ENCODE results near the gene LYPD5. TPM values are rescaled to one million over a fixed set of nuclear protein-coding genes. Genes with fewer than 3 reads are reported as not detected.

The LYPD5 gene
- total RNA-seq, 1 experiment from 2014 or later, result 0.46 TPM

- no peak for DNase-seq (ENCODE audit: low spot score)
- H3K27ac Mint-ChIP-seq, result no peak overlapping the region
- no peaks in the 10 kb centered on the region for H3K9me3 Mint-ChIP-seq
- H3K27me3 Mint-ChIP-seq (ENCODE audit: low read depth), result peaks cover 35% of the 10 kb centered on the region
- no peak for TF ChIP-seq PRRX2 (CRISPR knock-in tag; IDR thresholded peaks at IDR 0.05)
- no peak for TF ChIP-seq ZNF263 (CRISPR knock-in tag; IDR thresholded peaks at IDR 0.05; ENCODE audit: low read depth)
- TF ChIP-seq NR3C1 (CRISPR knock-in tag; conservative IDR thresholded peaks at IDR 0.05; ENCODE audit: low read depth), result no peak
- no peaks in the 10 kb centered on the region for H3K36me3 Mint-ChIP-seq
- no peak for ATAC-seq
- H3K4me1 Mint-ChIP-seq, result peaks cover 39% of the 10 kb centered on the region
- CTCF ChIA-PET, result interaction anchor here (0.5 to 7.4 kb wide), 4 partner anchors 12 to 56 kb away, joined by 4 to 101 read pairs (median 7); no protein-coding TSS in a partner anchor
- POLR2A ChIA-PET, result no interaction called here
- no peak overlapping the region for H3K4me3 Mint-ChIP-seq
Measured at GRCh38 chr19:43778651-43779050, 23.6 kb downstream of the LYPD5 start.

- TF ChIP-seq RELA (CRISPR knock-in tag; IDR thresholded peaks at IDR 0.05; ENCODE audit: borderline replicate concordance) (no peak), KAT7 (CRISPR knock-in tag; IDR thresholded peaks at IDR 0.05; ENCODE audit: borderline replicate concordance) (no peak), OVOL2 (CRISPR knock-in tag; IDR thresholded peaks at IDR 0.05; ENCODE audit: borderline replicate concordance) (no peak), FOXP1 (CRISPR knock-in tag; IDR thresholded peaks at IDR 0.05; ENCODE audit: borderline replicate concordance) (no peak), USF1 (CRISPR knock-in tag; IDR thresholded peaks at IDR 0.05) (no peak), E2F5 (CRISPR knock-in tag; IDR thresholded peaks at IDR 0.05) (no peak), MLX (CRISPR knock-in tag; IDR thresholded peaks at IDR 0.05) (no peak), GTF2I (CRISPR knock-in tag; conservative IDR thresholded peaks at IDR 0.05) (no peak), ZNF263 (CRISPR knock-in tag; IDR thresholded peaks at IDR 0.05; ENCODE audit: low read depth) (no peak), ETV6 (CRISPR knock-in tag; IDR thresholded peaks at IDR 0.05) (no peak), SP1 (CRISPR knock-in tag; conservative IDR thresholded peaks at IDR 0.05) (no peak), CDX4 (CRISPR knock-in tag; IDR thresholded peaks at IDR 0.05; ENCODE audit: borderline replicate concordance) (no peak), NR3C1 (CRISPR knock-in tag; conservative IDR thresholded peaks at IDR 0.05; ENCODE audit: low read depth) (no peak), ERG (CRISPR knock-in tag; IDR thresholded peaks at IDR 0.05) (no peak), FOXK1 (CRISPR knock-in tag; IDR thresholded peaks at IDR 0.05) (no peak), PRRX2 (CRISPR knock-in tag; IDR thresholded peaks at IDR 0.05) (no peak)
- ChIA-PET CTCF (interaction anchor here (0.5 to 7.4 kb wide), 4 partner anchors 8 to 435 kb away, joined by 3 to 101 read pairs (median 9); no protein-coding TSS in a partner anchor), POLR2A (no interaction called here)
- ATAC-seq, result no peak
- no peaks in the 10 kb centered on the region for H3K36me3 Mint-ChIP-seq
- no peak for DNase-seq (ENCODE audit: low spot score)
- H3K4me3 Mint-ChIP-seq, result no peak overlapping the region
- peaks cover 49% of the 10 kb centered on the region for H3K27me3 Mint-ChIP-seq (ENCODE audit: low read depth)
- no peak overlapping the region for H3K27ac Mint-ChIP-seq
- H3K9me3 Mint-ChIP-seq, result no peaks in the 10 kb centered on the region
- peaks cover 49% of the 10 kb centered on the region for H3K4me1 Mint-ChIP-seq
Measured at GRCh38 chr19:43777163-43777695, 25.0 kb downstream of the LYPD5 start.

- ATAC-seq (peak; percentile 9), DNase-seq (ENCODE audit: low spot score) (no peak)
- TF ChIP-seq NFE2L1 (CRISPR knock-in tag; IDR thresholded peaks at IDR 0.05) (no peak), KAT7 (CRISPR knock-in tag; IDR thresholded peaks at IDR 0.05; ENCODE audit: borderline replicate concordance) (no peak), ESRRA (CRISPR knock-in tag; IDR thresholded peaks at IDR 0.05; ENCODE audit: borderline replicate concordance) (no peak), RELA (CRISPR knock-in tag; IDR thresholded peaks at IDR 0.05; ENCODE audit: borderline replicate concordance) (no peak), AR (CRISPR knock-in tag; IDR thresholded peaks at IDR 0.05) (no peak), ZNF423 (CRISPR knock-in tag; IDR thresholded peaks at IDR 0.05) (no peak), FOXJ3 (CRISPR knock-in tag; IDR thresholded peaks at IDR 0.05; ENCODE audit: borderline replicate concordance) (no peak)
- Mint-ChIP-seq H3K4me3 (peak overlapping the region; percentile 26; the same call in 1 of the 2 replicates), H3K27ac (no peak overlapping the region), H3K9me3 (no peaks in the 10 kb centered on the region), H3K4me1 (peaks cover 49% of the 10 kb centered on the region), H3K36me3 (no peaks in the 10 kb centered on the region), H3K27me3 (ENCODE audit: low read depth) (peaks cover 58% of the 10 kb centered on the region)
- CTCF ChIA-PET, result interaction anchor here (1.3 to 7.4 kb wide), 3 partner anchors 9 to 147 kb away, joined by 3 to 101 read pairs (median 9); no protein-coding TSS in a partner anchor
- POLR2A ChIA-PET, result interaction anchor here (0.6 to 0.7 kb wide), 2 partner anchors 108 to 114 kb away, joined by 4 read pairs; no protein-coding TSS in a partner anchor
Measured at GRCh38 chr19:43776286-43776685, 26.0 kb downstream of the LYPD5 start.

Measured in WTC11 (cell line).